ENCODE measurements around the gene EFCAB5. TPM values are rescaled to one million over a fixed set of nuclear protein-coding genes. Genes with fewer than 3 reads are reported as not detected.

EFCAB5 gene
- total RNA-seq, 1 donor from 2014 or later = 0.29 TPM

DNA sequence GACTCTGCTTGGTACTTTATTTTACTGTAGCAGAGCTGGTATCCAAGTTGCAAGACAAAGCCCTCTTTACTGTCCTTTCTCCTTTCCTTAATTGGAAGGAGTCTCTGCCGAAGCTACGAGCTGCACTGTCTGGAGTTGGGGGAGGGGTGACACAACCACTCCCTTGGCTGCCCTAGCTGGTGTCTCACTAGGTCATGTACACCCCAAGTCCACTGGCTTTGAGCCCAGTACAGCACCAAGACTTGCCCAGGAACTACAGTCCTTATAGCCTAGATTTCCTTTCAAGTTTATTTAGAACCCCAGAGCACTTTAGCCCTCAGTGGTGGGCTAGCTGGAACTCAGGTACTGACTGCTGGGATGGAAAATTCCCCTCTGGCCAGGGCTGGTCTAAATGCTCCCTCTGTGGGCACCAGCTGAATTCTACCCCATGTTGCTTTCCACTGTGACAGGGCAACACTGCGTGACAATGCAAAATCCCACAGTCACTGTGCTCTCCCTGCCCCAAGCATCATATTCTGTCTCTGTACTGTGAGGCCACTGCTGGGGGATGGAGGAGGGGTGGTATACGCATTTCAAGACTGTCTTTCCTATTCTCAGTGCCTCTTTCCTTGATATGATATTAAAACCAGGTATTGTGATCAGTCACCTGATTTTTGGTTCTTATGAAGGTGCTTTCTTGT, 18.4 kb downstream of the EFCAB5 start:
- no peaks in the 10 kb centered on the region for H3K4me1 Mint-ChIP-seq (ENCODE audit: unreplicated experiment)
- DNase-seq (ENCODE audit: extremely low spot score, unreplicated experiment) = no peak
- no peak overlapping the region for H3K4me3 Mint-ChIP-seq
- no peaks in the 10 kb centered on the region for H3K36me3 Mint-ChIP-seq
- TF ChIP-seq, protein P1, sequence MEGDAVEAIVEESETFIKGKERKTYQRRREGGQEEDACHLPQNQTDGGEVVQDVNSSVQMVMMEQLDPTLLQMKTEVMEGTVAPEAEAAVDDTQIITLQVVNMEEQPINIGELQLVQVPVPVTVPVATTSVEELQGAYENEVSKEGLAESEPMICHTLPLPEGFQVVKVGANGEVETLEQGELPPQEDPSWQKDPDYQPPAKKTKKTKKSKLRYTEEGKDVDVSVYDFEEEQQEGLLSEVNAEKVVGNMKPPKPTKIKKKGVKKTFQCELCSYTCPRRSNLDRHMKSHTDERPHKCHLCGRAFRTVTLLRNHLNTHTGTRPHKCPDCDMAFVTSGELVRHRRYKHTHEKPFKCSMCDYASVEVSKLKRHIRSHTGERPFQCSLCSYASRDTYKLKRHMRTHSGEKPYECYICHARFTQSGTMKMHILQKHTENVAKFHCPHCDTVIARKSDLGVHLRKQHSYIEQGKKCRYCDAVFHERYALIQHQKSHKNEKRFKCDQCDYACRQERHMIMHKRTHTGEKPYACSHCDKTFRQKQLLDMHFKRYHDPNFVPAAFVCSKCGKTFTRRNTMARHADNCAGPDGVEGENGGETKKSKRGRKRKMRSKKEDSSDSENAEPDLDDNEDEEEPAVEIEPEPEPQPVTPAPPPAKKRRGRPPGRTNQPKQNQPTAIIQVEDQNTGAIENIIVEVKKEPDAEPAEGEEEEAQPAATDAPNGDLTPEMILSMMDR (conservative IDR thresholded peaks at IDR 0.05) = no peak
- H3K9me3 Mint-ChIP-seq = peaks cover 2% of the 10 kb centered on the region
- H3K27me3 Mint-ChIP-seq = no peaks in the 10 kb centered on the region
- no peak overlapping the region for H3K27ac Mint-ChIP-seq

DNA sequence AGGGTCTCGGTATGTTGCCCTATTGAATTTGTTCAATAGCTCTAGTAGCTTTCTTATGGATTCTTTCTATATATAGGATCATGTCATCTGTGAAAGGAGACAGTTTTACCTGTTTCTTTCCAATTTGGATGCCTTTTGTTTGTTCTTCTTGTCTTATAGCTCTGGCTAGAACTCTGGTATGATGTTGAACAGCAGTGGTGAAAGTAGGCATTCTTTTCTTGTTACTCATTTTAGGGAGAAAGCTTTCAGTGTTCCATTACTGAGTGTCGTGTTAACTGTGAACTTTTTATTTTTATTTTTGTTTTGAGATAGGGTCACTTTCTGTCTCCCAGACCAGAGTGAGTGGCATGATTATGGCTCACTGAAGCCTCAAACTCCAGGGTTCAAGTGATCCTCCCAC, 21.2 kb downstream of the EFCAB5 start:
- TF ChIP-seq, protein P1 (conservative IDR thresholded peaks at IDR 0.05) = no peak

GRCh38 chr17:29968271-29968670, 26.8 kb downstream of the EFCAB5 start:
- Mint-ChIP-seq H3K27ac (no peak overlapping the region), H3K27me3 (no peaks in the 10 kb centered on the region), H3K9me3 (peaks cover 4% of the 10 kb centered on the region), H3K36me3 (no peaks in the 10 kb centered on the region), H3K4me1 (ENCODE audit: unreplicated experiment) (no peaks in the 10 kb centered on the region), H3K4me3 (no peak overlapping the region)
- DNase-seq (ENCODE audit: extremely low spot score, unreplicated experiment) = no peak
- TF ChIP-seq, protein P1 (conservative IDR thresholded peaks at IDR 0.05) = no peak

More for the DNA sequence above, 21.2 kb downstream of the EFCAB5 start:
- Mint-ChIP-seq H3K27ac (no peak overlapping the region), H3K4me1 (ENCODE audit: unreplicated experiment) (no peaks in the 10 kb centered on the region), H3K36me3 (no peaks in the 10 kb centered on the region), H3K27me3 (no peaks in the 10 kb centered on the region), H3K4me3 (no peak overlapping the region), H3K9me3 (no peaks in the 10 kb centered on the region)
- no peak for DNase-seq (ENCODE audit: extremely low spot score, unreplicated experiment)

- TF ChIP-seq, protein P1 (conservative IDR thresholded peaks at IDR 0.05) = no peak
- H3K27me3 Mint-ChIP-seq = no peaks in the 10 kb centered on the region
- no peaks in the 10 kb centered on the region for H3K36me3 Mint-ChIP-seq
- no peak overlapping the region for H3K4me3 Mint-ChIP-seq
- peaks cover 4% of the 10 kb centered on the region for H3K9me3 Mint-ChIP-seq
- H3K27ac Mint-ChIP-seq = no peak overlapping the region
- no peak for DNase-seq (ENCODE audit: extremely low spot score, unreplicated experiment)
- H3K4me1 Mint-ChIP-seq (ENCODE audit: unreplicated experiment) = no peaks in the 10 kb centered on the region
Measured at GRCh38 chr17:29972277-29972676, 30.8 kb downstream of the EFCAB5 start.

- no peaks in the 10 kb centered on the region for H3K27me3 Mint-ChIP-seq
- no peaks in the 10 kb centered on the region for H3K36me3 Mint-ChIP-seq
- peaks cover 4% of the 10 kb centered on the region for H3K9me3 Mint-ChIP-seq
- H3K4me3 Mint-ChIP-seq = no peak overlapping the region
- H3K27ac Mint-ChIP-seq = no peak overlapping the region
- no peaks in the 10 kb centered on the region for H3K4me1 Mint-ChIP-seq (ENCODE audit: unreplicated experiment)
- no peak for DNase-seq (ENCODE audit: extremely low spot score, unreplicated experiment)
- TF ChIP-seq, protein P1 (conservative IDR thresholded peaks at IDR 0.05) = no peak
Measured at GRCh38 chr17:29973005-29973404, 31.6 kb downstream of the EFCAB5 start.

Data from type B pancreatic cell (in vitro differentiated cells).